ENCODE measurements around the gene ZBTB20.

The ZBTB20 gene

DNA sequence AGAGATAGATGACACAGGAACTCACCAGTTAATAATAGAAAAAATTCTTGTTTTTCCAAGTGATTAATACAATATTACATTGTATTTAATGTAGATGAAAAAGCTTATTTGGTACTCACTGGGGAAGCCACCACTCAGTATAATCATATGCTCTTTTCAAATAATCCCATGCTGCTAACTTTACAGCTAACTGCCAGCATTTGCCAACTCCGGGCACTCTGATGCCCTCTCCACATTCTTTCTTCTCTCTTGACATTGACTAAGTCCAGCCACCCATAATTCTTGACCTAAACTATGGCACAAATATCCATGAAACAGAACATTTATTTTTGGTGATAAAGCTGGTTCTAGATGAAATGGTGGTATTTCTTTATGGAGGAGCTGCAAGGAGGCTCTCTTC, 384.9 kb downstream of the ZBTB20 start:
- no peak for DNase-seq (ENCODE audit: low spot score)

DNA sequence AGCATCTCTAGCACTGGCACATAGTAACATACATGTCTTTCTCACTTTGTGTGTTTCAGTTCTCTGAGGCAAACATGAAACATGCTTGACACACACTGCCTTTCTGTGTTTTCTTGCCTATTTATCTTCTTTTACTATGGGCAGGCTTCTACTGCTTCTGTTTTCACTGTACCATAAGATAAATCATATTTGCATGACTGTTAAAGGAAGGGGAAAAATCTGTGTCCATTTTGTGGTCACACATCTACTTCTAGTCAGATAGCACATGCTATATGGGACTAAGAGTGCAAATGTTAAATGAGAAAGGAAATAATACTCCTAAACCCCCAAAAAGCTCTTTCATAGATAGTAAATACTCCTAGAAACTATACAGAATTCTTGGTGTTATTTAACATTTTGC, 386.4 kb downstream of the ZBTB20 start:
- no peak for DNase-seq (ENCODE audit: low spot score)

- peak; percentile 47 for DNase-seq (ENCODE audit: low spot score)
Measured at GRCh38 chr3:114758831-114759699, 388.0 kb downstream of the ZBTB20 start.

GRCh38 chr3:114756506-114757279, 390.4 kb downstream of the ZBTB20 start:
- DNase-seq (ENCODE audit: low spot score), result peak; percentile 75

GRCh38 chr3:114746502-114746901, 400.6 kb downstream of the ZBTB20 start:
- peak; percentile 9 for DNase-seq (ENCODE audit: low spot score)

DNA sequence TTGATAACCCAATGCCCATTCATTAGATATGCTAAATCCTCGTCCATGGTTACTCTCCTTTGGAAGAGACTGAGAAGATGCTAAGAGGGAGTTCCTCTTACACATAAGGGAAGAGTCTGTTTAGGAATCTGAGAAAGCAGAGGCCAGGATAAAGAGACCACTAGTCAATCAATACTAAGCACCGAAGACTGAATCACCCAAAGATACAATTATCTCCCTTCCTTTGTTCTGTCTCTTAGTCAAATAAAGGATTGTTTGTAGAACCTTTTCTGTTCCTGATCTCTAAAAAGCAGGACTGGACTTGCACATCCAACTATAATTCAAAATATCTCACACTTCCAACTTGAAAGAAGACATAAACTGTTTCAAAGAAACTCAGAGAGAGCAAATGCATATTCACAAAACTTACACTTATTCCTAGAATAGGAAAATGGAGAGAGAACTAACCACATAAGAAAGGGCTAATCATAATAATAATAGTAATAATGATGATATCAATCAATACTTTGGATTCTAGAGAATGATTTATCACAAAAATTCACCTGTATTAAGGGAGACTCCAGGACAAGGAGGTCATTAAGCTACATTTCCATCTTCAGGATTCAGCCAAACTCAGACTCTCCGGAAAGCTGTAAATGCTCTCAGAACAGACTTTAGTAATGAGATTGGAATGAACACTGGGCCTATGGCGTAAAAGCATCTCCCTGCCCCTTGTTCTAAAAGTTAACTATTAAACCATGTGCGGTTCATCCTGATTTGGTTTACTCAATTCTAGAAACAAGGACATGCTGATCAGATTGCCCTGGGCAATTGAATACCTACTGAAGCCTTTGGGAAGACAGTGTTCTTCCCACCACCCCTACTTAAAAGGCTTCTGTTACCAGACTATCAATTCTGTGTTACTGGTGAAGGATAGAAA, 401.5 kb downstream of the ZBTB20 start:
- DNase-seq (ENCODE audit: low spot score), result peak; percentile 71

GRCh38 chr3:114743746-114744485, 403.2 kb downstream of the ZBTB20 start:
- no peak for DNase-seq (ENCODE audit: low spot score)

GRCh38 chr3:114741066-114741465, 406.0 kb downstream of the ZBTB20 start:
- DNase-seq (ENCODE audit: low spot score), result peak; percentile 31

DNA sequence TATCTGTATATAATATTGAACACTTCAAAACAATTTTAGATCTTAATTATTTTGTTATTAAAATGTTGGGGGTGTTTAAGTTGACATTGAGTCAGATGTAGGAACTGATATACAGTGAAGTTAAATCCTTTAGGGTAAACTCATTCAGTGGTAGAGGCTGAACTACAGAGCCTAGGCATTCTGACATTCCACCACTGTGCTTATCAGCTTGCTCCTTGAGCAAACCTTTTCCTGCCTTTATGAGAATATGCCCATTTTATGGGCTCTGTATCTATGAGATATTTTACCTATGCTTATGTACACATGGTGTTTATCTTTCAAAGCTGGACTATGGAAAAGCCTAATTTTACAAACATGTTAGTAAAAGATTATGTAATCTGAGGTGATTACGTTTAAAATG, 407.5 kb downstream of the ZBTB20 start:
- no peak for DNase-seq (ENCODE audit: low spot score)

DNA sequence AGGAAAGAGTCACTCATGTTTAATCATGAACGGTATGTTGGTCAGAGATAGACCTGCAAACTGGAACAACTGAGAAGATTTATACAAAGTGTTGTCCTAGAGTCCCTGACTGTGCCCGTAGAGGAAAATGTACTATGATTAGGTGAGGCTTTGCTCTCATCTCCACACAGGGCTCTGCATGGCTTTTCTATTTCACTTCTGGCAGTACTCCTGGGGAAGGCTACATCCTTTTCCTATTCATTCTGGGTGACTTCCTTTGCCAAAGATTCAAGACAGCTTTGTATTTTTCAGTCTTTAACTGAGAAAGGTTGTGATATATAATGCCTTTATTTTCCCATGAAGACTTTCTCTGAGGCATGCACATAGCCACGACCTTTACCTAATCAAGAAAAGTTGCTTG, 414.7 kb downstream of the ZBTB20 start:
- DNase-seq (ENCODE audit: low spot score), result no peak

- no peak for DNase-seq (ENCODE audit: low spot score)
Measured at GRCh38 chr3:114730397-114730796, 416.7 kb downstream of the ZBTB20 start.

DNA sequence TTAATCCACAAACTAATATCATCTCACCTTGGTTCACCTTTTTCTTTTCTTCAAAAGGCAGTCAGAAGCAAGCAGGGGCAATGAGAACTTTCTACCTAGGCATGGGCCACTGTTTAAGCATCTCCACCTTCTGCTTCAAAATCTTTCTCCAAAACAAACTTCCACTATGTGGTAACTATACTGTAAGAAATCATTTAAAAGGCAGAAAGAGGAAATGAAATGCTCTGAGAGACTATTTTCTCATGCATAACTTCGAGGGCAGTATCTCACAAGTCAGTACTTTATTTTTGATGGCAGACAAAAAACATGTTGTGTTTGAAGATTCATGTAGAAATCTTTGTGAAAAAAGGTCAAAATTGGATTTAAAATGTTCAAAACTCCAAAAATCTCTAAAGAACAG, 419.7 kb downstream of the ZBTB20 start:
- DNase-seq (ENCODE audit: low spot score), result no peak

DNA sequence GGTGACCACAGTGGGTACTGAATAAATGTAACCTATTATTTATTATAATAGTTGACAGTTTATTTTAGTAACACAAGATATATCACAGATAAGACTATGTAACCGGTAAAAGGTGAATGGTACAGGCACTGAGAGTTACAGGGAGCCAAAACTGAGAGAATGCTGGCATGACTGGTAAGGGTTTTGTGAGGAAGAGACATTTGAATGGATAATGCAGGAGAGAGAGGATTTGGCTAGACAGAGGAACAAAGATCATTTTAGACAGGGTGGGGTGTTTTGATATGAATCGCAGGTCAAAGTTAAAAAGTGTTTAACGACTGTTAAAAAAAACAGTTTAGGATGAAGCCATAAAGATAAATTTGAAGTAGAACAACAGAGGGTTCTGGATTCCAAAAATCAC, 421.1 kb downstream of the ZBTB20 start:
- DNase-seq (ENCODE audit: low spot score), result no peak

GRCh38 chr3:114722530-114722929, 424.6 kb downstream of the ZBTB20 start:
- no peak for DNase-seq (ENCODE audit: low spot score)

GRCh38 chr3:114721864-114722263, 425.2 kb downstream of the ZBTB20 start:
- no peak for DNase-seq (ENCODE audit: low spot score)

DNA sequence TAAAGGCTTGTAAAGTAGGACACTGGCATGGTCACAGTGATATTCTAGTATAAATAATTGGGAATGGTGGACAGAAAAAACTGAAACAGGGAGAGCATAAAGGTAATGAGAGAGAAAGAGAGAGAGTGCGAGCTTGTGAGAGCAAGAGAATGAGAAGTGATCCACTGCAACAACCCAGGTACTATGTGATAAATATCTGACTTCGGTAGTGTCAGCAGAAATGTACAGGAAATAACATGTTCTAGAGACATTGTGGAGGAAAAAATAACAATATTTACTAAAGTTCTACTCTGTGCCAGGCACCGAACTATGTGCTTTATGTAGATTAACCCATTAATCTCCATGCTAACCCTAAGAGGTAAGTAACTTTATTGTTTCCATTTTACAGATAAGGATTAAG, 425.9 kb downstream of the ZBTB20 start:
- DNase-seq (ENCODE audit: low spot score), result no peak

GRCh38 chr3:114718898-114719210, 428.2 kb downstream of the ZBTB20 start:
- no peak for DNase-seq (ENCODE audit: low spot score)

DNA sequence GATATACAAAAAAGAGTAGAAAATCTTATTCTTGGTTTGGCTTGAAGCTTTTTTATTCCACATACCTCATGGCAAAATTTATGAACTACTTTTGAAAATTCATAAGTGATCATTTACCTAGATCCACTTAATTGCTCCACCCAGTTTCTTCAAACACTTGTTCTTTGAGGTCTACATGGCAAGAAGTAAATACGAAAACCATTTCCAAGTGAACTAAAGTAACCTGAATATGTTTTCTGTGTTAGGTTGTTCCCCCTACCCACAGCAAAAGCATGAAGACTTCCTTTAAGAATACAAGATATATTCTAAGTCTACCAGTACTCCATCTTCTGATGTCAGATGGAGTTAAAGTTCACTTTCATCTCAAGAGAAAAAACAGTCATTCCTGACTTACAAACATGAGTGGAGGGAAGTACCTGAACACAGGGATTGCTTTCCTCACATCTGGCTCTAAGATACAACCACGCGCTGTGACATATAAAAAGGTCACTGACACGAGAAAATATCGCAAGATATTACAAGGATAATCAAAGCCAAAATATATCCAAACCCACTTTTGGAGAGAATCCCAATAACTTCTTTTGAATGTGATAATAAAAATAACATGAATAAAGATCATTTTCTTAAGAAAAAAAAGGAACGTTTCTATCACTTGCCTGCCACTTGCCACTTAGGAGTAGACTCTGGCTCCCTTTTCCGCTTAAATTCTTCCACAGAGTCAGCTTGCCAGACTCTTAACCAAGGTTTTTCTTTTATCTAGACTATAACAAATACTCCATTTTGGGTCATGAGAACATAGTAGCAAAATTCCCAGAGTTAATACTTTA, 428.8 kb downstream of the ZBTB20 start:
- DNase-seq (ENCODE audit: low spot score), result no peak

GRCh38 chr3:114716916-114717315, 430.2 kb downstream of the ZBTB20 start:
- DNase-seq (ENCODE audit: low spot score), result no peak

GRCh38 chr3:114716126-114716525, 431.0 kb downstream of the ZBTB20 start:
- no peak for DNase-seq (ENCODE audit: low spot score)

DNA sequence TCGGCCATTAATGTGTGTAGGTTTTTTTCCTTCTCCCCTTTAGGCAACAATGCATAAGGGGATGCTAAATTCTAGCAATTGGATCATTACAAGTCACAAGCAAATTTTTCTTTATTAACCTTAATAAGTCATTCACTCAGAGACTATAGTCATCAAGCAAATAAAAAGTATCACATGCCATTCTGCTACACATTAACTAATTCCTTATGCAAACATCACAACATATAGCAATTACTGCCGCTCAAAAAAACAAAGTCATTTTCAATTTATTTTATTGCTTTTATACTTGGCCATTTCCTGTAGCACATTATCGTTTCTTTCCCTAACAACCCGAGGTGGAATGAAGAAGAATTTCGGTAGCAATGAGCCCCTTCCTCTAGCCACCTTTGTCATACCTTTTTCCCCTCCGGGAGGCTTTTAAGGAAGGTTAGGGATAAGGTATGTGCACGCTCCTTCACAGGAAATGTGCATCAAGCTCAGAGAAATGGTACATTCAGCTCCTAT, 432.1 kb downstream of the ZBTB20 start:
- no peak for DNase-seq (ENCODE audit: low spot score)

All from AG20443 (cell line).